K562 (cell line): Measurements from ENCODE around the gene PLCB4. TPM values are rescaled to one million over a fixed set of nuclear protein-coding genes. Genes with fewer than 3 reads are reported as not detected.

Experiments
- BRF2 ChIP-seq: IDR thresholded peaks from 3 replicates; pipeline ENCODE4 v1.6.1; 2011; ENCODE audit warnings: borderline replicate concordance, mild to moderate bottlenecking; ENCODE audit not compliant: insufficient read length, insufficient read depth
- CHAMP1 ChIP-seq: fragments of 450-650 bp; IDR thresholded peaks from 2 replicates; pipeline ENCODE4 v1.6.1; 2016; ENCODE audit warnings: mild to moderate bottlenecking
- DNMT1 ChIP-seq: fragments of 450-650 bp; IDR thresholded peaks from 2 replicates; pipeline ENCODE4 v1.6.1; 2016; ENCODE audit warnings: antibody characterized with exemption, mild to moderate bottlenecking
- E2F3 ChIP-seq: fragments of 250-450 bp; sonication (Bioruptor Pico); IDR thresholded peaks from 2 replicates; pipeline ENCODE4 v1.4.0; 2020; ENCODE audit warnings: mild to moderate bottlenecking
- MCM7 ChIP-seq, 2 experiments: fragments of 450-650 bp; IDR thresholded peaks; 2 replicates each; pipeline ENCODE4 v1.6.1; 2016 to 2018
- SAP30 ChIP-seq: fragments of 200-600 bp; sonication (generic); IDR thresholded peaks from 2 replicates; pipeline ENCODE4 v1.6.1; 2012; ENCODE audit warnings: borderline replicate concordance, low read depth, mild to moderate bottlenecking, moderate library complexity, low read length, control low read depth, inconsistent platforms; ENCODE audit not compliant: insufficient read depth, poor library complexity, severe bottlenecking
- SMAD2 ChIP-seq: fragments of 150-350 bp; IDR thresholded peaks from 2 replicates; pipeline ENCODE4 v1.6.1; 2014; ENCODE audit warnings: low read depth, mild to moderate bottlenecking, low read length
- SREBF2 ChIP-seq: sonication (generic); formaldehyde crosslinking; IDR thresholded peaks from 2 replicates; pipeline ENCODE4 v1.4.0; 2020; ENCODE audit warnings: mild to moderate bottlenecking, missing genetic modification reagents
- STAG1 ChIP-seq: sonication (generic); formaldehyde crosslinking; IDR thresholded peaks from 2 replicates; pipeline ENCODE4 v1.5.0; 2020; ENCODE audit warnings: missing genetic modification reagents, borderline replicate concordance
- ZNF511 ChIP-seq: sonication (generic); formaldehyde crosslinking; IDR thresholded peaks from 2 replicates; pipeline ENCODE4 v1.8.0; 2022; ENCODE audit warnings: mild to moderate bottlenecking, missing genetic modification reagents
- polyA plus RNA-seq, 8 experiments: library from polyadenylated mRNA; depleted of rRNA in 4 of 8; stranded (reverse) in 5 of 8; unstranded in 3 of 8; fragments of >200 nt; fragmentation: Nextera tagmentation in 2 of 8; fragmentation: Illumina TruSeq in 1 of 8; extraction: Ambion mirVana in 2 of 8; extraction: Trizol in 1 of 8; gene quantifications; 2 replicates each; pipeline versions ENCODE4 v1.2.1 to v1.2.3, GENCODE V29; 2011 to 2014; ENCODE audit warnings: inconsistent platforms in 1 of 8, missing spikeins in 1 of 8
- total RNA-seq, 7 experiments: library from RNA; depleted of rRNA in 6 of 7; stranded (reverse); fragments of >200 nt in 6 of 7; fragmentation: Illumina TruSeq in 2 of 7; extraction: Trizol in 2 of 7; gene quantifications; 2 replicates each; pipeline versions ENCODE4 v1.2.1 to v1.2.3, GENCODE V29; 2011 to 2021; ENCODE audit warnings: low replicate concordance in 1 of 7

The PLCB4 gene
- total and polyA plus RNA-seq, 9 of the 15 experiments (the other 6 are each of a cell fraction or from before 2014, with no cell fraction given) = 0.20 to 2.9 (median 0.52) TPM

GRCh38 chr20:9122571-9122970, 53.7 kb downstream of the PLCB4 start (continued):
- TF ChIP-seq BRF2 (no peak), STAG1 (CRISPR knock-in tag) (no peak), CHAMP1 (no peak), MCM7 (IDR thresholded peaks at IDR 0.05) (no peak), SMAD2 (no peak), SREBF2 (CRISPR knock-in tag) (no peak), SAP30 (no peak), E2F3 (no peak), DNMT1 (no peak), ZNF511 (CRISPR knock-in tag) (no peak)
- TF ChIP-seq, all 486 proteins: peak for 0
